ENCODE measurements around the gene HACL1.
"Not testable (repeated sequence)": the region's sequence is repeated elsewhere in the genome, so short reads cannot be mapped to it uniquely, and the experiment has no call there.

Gene HACL1

DNA sequence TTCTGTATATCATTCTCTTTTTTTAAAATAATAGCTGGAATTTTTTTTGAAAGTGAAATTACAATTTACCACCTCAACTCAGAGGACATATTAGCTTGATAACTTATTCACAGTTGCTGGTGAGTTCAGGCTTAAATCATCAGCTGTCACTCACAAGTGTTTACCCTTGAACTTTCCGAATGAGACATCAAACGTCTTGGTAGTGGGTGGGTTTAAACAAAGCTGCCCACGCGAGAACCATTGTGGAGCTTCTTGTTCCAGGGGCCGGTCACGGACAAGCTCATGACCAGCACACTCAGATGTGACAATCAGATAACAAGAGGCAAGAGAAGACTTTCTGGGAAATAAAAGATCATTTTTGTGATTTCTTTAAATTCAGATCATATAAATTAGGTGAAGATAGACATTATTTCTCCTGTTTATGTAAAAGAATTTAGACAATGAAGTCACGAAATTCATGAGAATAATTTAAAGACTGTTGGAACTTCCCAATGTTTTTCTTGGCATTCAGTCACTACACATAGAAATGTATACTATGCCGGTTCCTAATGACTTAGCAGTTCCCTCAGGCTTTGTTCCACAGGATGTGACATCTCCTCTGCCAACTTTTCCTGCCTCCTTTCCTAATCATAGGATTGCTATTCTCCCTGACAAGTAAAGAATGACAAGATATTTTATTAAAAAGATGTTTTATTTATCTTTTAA lies 29.4 kb upstream of the HACL1 start:
- peak in 3 of 51 donors; percentile 33 to 77 (median 36) for DNase-seq

DNA sequence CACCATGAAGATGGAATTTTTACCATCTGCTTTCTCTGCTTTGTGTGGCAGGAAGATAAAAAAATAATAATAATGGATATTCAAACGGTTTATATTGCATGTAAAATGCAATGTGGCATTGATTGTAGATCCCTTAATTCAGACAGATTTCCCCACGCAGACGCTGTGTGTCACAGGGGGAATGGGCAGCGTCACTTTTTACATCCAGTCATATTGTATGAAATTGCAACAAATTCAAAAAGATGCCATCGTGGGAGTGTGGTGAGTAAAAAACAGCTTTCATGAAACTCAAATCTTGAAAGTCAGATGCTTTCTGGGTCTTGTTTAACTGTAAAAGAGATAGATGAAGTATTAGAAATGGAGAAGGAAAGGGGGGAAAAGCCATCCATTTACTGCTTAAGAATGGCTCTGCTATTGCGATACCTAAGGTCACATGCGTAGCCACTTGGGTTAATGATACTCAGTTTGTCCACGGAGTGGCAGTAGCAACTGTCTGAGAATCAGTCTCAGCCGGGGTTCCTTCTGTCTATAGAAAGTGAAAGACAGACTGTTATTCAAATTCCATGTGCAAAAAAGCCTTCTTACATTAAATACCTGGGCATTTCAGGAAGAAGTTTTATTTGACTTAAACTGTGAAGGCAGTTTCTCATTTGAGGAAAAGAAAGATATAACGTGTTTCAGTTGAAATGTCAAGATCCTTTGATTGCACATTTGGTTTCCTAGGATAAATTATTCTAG lies 28.7 kb upstream of the HACL1 start:
- peak in 30 of 51 donors; percentile 4 to 82 (median 44) for DNase-seq

- no peak for DNase-seq
Measured at GRCh38 chr3:15628967-15629366, 27.6 kb upstream of the HACL1 start.

DNA sequence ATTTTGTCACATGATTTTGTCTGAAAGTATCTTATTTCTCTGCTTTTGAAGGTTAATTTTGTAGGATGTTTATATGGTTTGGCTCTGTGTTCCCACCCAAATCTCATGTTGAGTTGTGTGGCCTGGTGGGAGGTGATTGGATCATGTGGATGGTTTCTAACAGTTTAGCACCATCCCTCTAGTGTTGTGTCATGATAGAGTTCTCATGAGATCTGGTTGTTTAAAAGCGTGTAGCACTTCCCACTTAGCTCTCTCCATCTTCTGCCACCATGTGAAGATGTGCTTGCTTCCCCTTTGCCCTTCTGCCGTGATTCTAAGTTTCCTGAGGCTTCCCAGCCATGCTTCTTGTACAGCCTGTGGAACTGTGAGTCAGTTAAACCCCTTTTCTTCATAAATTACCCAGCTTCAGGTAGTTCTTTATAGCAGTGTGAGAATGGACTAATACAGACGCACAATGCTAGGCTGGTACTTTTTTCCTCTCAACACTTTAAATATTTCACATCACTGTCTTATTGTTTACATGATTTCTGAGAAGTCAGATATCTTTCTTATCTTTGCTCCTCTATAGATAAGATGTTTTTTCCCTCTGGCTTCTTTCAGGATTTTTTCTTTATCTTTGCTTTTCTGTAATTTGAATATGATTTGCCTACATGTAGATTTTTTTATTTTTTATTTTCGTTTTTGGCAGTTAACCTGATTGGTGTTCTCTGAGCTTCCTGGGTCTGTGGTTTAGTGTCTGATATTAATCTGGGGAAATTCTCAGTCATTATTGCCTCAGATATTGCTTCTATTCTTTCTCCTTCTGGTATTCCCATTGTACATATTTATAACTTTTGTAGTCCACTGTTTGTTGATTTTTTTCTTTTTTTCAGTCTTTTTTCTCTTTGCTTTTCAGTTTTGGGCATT lies 22.4 kb upstream of the HACL1 start:
- DNase-seq = no peak

GRCh38 chr3:15619659-15620464 lies 18.5 kb upstream of the HACL1 start:
- DNase-seq = not testable (repeated sequence)

GRCh38 chr3:15616053-15616452 lies 14.7 kb upstream of the HACL1 start:
- DNase-seq = no peak

GRCh38 chr3:15614958-15615357 lies 13.6 kb upstream of the HACL1 start:
- no peak for DNase-seq

DNA sequence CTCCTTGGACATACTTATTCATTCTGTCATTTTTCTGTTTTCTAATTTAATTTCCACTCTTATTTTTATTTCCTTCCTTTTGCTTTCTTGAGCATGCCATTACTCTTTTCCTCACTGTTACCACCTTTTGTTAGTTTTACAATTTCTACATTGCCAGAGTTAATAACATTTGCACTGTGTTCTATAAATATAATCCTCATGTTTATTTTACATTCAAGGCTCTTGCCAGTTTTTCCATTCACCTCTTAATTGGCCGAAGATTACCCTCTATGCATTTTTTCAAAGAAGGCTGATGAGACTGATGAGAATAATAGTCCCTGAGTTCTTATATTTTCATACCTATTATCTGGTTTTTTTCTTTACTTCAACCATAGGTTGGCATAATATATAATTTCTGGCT lies 10.6 kb upstream of the HACL1 start:
- DNase-seq = no peak

DNA sequence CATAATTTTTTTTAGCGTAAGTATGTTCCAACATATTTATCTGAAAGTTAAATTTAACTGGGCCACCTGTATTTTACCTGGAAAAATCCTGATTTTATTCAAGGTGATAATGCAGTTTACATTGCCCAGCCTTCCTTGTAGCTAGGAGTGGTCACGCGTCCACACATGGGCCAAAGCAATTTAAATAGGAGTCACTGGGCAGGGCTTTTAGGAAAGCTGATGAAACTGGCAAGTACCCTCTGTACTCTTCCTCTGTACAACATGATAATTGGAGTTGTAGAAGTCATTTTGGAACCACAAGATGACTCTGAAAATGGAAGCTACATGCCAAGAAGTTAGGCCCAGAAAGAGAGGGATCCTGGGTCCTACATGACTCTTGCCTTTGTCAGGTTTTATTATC lies 9.6 kb upstream of the HACL1 start:
- no peak for DNase-seq

DNA sequence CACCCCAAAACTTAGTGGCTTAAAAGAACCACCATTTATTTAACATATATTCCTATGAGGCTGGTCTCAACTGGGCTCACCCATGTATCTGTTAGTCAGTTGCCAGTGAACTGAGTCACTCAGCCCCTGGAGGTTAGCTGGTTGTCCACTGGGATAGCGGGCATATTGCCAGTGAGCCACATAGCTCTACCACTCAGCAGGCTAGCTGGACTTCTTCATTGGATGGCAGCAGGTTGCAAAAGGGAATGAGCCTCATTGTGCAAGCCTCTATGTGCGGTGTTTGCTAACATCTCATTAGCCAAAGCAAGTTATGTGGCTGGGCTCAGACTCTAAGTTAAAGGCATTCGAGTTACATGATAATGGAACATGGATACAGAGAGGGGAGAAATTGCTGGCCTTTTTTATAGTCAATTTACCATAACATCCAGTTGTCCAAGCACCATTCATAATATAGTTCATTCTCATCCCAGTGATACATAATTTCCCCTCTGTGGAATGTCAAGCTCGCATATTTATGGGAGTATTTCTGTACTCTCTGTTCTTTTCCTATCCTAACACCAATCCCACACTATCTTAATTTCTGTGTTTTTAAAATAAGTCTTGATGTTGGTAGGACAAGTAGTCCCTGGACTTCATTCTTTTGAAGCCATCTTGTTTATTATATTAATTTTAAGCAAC lies 8.9 kb upstream of the HACL1 start:
- DNase-seq = no peak

DNA sequence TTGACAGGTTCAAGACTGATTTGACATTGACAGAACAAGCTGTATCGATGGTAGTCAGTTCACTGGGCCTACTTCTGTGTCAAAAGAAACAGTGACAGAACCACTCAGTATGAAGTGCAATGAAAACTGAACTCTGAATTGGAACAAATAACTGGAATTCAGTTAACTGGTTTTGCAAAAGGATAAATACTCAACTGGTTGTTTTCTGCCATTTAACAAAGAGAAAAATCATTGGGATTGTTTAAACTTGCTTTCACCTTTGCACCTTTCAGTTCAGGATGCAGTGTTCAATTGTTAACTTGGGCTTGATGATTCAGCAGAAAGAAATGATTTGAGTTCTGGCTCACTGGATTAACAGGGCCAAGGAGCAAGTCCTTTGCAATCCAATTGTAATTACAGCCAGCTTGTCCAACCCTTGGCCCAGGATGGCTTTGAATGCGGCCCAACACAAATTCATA lies 5.1 kb upstream of the HACL1 start:
- no peak for DNase-seq

DNA sequence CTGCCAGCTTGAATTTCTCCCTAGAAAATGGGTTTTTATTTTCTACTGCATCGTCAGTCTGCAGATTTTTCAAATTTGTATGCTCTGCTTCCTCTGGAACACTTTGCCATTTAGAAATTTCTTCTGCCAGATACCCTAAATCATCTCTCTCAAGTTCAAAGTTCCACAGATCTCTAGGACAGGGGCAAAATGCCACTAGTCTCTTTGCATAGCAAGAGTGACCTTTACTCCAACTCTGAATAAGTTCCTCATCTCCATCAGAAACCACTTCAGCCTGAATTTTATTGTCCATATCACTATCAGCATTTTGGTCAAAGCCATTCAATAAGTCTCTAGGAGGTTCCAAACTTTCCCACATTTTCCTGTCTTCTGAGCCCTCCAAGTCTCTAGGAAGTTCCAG lies 3.2 kb upstream of the HACL1 start:
- DNase-seq = not testable (repeated sequence)

DNA sequence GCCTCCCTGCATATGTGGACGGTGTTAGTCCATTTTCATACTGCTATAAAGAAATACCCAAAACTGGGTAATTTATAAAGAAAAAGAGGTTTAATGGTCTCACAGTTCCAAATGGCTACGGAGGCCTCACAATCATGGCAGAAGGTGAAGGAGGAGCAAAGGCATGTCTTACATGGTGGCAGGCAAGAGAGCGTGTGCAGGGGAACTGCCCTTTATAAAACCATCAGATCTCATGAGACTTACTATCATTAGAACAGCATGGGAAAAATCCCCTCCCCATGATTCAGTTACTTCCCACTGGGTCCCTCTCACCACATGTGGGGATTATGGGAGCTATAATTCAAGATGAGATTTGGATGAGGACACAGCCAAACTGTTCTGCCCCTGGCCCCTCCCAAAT lies 1.4 kb upstream of the HACL1 start:
- DNase-seq = not testable (repeated sequence)

- DNase-seq = no peak
Measured at GRCh38 chr3:15602146-15602536, 772 bp upstream of the HACL1 start.

DNA sequence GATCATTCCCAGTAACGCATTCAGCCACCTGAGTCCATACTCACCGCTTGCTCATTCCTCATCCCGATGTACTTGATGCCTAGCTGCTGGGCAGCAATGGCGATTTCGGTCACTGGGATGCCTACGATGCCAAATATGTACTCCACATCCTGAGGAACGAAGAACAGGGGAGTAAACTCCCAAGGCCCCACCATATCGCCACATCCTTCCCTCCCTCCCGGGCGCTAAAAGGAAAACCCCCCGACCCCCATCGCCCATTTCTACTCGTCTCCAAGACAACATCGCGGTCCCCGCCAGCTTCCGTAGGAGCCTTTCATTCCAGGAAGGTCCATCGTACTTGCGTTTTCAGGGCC lies 347 bp downstream of the HACL1 start:
- no peak for DNase-seq

- DNase-seq = no peak
Measured at GRCh38 chr3:15595955-15596354, 5.4 kb downstream of the HACL1 start.

- DNase-seq = no peak
Measured at GRCh38 chr3:15592968-15593367, 8.4 kb downstream of the HACL1 start.

GRCh38 chr3:15591928-15592327 lies 9.4 kb downstream of the HACL1 start:
- no peak for DNase-seq

DNA sequence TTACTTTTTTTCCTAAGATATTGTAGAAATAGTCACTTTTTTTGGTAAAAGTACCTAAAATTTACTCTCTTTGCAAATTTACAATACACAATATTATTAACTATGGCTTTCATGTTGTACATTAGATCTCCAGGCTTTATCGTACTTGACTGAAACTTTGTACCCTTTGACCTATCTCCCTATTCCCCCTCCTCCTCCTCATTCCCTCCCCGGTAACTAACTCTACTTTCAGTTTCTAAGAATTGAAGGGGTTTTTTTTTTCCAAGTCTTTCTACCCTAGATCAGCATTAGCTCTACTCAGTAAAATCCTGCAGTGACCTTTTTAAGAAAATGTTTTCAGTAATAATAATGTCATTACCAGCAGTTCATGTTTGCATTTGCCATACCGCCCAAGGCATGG lies 10.1 kb downstream of the HACL1 start:
- no peak for DNase-seq

GRCh38 chr3:15585111-15585845 lies 16.1 kb downstream of the HACL1 start:
- DNase-seq = no peak
